ENCODE results near the gene PTPRR.

Gene PTPRR

DNA sequence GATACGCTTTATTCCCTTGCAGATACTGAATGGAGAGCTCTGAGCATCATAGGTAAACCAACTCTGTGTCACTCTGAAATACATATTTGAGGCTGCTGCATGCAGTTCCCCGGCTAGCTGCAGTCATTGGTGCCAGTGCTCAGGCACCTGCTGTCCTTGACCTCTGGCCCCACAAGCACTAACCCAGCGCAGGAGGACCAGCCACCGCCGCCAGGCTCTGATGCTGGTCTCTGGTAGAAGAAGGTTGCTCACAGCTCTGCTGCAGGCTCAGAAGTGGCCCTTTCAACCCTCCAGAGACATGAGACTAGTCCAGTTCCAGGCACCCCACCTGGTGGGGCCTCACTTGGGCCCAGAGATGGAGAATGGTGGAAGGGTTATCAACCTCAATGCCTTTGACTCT is 248.8 kb downstream of the PTPRR start:
- DNase-seq = no peak

DNA sequence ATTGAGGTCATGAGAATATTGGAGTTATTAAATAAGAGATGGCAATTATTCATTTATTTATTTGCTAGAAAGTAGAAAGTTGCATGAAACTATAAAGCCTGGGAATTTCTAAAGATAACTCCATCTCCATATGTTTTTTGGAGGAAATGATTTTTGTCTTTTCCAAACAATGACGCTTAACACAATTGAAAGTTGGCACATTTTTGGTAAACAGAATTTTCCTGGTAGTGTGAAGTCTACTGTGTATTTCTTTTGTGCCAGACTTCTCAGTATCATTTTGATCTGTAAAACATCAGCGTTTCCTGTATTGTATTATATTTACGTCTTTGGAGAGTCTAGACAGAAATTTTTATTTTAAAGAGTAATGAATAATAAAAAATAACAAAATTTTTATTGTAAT is 249.6 kb downstream of the PTPRR start:
- no peak for DNase-seq

DNA sequence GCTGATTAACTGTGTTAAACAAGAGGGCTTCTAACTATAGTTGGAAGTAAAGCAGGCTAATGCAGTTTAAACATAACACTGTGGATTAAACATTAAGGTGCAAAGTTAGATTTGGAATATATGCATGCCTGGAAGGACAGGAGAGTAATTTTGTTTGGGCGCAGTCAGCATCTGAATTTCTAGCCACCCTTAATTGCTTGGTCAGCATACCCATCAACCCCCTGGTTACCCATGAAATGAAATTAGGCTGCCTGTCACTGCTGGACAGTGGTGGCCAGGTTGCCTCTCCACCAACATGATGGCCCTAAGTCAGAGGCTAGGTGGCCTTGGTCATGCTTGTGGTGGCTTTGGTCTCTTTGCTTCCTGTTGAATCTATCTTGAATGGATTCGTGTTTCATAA is 253.3 kb downstream of the PTPRR start:
- no peak for DNase-seq

DNA sequence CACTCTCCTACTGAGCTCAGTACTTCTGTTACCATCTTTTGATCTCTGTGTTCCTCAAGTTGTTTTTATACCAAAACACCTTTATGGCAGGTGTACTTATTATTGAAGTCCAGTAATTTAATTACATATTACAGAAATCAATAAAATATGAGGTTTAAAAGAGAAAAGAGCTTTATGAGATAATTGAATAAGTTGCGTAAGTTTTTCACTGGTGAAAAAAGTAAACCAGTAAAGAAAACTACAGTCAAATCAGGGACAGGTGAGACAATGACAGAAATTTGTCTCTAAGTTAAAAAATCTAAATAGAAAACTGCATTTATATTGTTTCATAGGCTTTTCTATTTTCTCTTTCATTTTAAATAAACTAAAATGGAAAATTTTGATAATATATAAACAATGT is 254.2 kb downstream of the PTPRR start:
- DNase-seq = no peak

DNA sequence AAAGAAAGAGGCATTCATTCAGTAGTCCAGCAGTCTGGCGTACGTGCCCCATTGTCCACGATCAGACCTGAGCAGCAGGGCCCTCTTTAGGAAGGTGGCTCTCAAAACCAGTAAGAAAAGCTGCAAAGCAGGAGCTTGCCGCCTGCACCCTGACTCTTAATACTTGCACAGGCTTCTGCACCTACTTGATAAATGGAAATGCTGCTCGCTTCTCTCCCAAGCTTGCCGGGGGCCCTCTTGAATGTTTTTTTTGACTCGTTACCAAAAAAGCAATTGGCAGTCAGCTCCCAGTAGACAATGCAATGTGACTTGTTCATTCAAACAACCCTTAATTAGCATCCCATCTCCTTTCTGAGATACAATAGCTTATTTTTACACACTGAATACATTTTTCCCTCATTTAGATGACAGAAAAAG is 256.1 kb downstream of the PTPRR start:
- no peak for DNase-seq

DNA sequence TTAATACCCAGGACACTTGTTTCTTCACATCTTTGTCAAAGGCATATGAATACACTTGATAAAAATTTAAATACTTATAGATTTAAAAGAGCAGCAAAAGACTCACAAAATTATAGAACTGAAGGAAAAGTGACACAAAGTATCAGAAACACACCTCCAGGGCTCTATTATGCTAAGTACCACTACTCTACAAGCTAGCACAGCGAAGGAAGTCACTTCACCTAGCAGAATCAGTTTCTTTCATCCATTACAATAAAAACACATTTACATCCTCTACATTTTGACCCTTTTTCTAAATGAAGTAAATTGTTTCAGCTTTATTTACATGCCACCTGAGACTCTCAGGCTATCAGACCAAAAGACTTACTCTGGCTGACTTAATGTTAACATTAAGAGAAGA is 256.7 kb downstream of the PTPRR start:
- no peak for DNase-seq

DNA sequence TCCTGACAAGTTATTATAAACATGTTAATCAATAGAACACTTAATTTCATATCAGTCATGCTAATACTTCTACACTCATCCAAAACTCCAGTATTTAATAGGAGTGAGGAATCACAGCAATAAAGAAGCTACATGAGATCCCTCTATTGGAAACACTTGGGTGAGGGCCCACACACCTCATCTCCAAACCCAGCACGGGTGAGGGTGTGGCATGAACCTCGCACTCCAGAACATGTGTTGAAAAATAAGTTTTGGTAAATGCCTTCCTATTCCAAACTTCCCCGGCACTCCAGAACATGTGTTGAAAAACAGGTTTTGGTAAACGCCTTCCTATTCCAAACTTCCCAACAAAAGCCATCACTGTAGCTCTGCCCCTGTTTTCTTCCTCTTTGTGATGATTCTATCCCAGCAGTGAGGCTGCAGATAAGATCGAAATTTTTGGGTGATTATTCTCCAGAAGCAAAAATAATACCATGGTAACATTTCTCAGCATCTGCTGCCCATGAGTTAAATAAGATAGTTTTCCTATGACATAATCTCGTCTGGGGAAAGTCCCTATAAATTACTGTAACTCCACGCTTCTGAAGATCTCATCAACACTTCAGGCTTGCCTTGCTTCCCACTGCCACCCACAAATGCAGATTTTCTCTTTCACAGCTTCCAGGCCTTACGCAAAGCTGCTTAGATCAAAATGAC is 258.9 kb downstream of the PTPRR start:
- peak in 1 of 2 experiments; percentile 27 for DNase-seq

DNA sequence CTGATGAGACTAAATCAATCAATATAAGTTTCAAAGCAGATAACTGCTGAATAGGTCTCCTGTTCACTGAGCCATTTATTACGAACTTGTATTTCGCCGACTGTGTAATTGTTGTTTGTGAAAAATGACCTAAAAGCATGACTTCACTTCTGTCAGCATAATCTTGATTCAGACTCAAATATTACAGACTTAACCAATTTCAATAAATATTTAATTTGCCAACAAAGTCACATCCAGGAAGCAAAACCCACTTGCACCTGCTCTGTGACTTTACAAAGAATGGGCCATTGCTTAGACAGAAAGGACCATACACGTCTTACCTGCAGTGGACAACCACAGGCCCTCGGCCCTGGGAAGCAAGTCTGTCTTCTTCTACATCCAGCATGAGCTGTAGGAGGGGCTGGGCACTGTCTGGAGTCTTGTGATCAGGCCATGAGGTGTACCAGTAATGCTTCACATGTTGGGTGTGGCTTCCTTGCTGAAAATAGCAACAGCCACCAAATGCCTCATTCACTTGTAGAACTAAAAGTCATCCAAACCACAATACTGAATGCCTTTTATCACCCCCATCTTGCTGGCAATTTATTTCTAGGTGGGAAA is 259.8 kb downstream of the PTPRR start:
- DNase-seq = peak; percentile 30 to 52

DNA sequence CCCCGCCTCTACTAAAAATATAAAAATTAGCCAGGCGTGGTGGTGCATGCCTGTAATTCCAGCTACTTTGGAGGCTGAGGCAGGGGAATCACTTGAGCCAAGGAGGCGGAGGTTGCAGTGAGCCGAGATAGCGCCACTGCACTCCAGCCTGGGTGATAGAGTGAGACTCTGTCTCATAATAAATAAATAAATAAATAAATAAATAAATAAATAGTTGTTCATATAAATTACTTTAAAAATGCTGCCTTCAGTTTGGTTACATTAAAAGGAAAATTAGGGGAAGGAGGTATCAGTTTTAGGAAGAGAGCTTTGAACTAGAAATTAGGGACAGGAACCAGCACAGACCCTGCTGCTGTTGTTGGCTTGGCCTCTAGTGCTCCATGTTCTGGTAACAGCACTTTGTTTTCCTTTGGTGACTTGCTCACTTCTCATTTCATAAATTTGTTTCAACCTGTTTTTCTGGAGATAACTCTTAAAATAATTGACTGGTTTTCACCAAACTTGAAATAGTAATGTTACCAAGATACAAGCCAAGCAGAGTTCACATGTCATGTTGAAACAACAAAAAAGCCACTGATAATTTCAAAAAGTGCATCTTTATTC is 260.4 kb downstream of the PTPRR start:
- DNase-seq = no peak

DNA sequence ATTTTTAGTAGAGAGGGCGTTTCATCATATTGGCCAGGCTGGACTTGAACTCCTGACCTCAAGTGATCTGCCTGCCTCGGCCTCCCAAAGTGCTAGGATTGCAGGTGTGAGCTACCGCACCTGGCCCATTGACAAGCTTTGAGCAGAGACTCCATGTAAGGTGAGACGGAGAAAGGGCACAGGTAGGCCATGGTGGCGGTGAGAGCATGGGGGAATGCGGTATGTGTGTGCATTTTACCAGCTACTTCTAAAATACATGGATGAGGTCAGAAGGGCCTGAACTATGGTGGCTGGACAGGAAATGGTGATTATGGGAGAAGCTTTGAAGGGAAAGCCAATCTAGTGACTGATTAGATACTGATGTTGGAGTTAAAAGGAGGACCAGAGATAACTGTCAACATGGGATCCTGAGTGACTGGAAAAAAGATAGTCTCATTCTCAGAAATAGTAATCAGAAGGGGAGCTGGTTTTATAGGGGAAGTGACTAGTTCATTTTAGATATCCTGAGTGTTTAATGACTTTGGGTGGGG is 261.4 kb downstream of the PTPRR start:
- no peak for DNase-seq

DNA sequence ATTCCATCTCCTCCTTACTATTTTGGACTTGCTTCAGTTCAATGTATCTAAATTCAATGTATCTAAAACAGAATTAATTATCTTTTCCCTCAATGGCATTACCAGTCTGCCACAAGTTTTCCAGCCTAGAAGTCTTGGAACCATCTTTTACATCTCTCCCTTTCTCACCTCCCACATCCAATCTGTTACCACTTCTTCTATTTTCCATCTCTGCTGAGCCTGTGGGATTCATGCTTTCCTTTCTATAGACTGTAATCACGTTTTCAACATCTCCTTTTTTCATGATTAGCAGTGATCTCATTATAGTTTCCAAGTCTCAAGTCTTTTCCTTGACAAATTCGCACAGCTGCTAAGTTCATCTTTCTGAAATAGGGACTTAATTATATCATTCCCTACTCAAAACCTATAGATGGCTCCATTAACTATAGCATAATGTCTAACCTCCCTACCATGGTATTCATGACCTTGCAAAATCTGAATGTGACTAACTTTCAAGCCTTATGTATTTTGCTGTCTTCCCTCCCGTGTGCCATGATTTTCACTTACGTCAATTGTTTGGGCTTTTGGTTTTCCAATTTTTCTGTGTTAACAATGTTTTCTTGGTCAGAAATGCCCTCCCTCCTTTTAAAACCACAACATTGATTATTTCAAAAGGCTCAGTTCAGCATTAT is 262.8 kb downstream of the PTPRR start:
- DNase-seq = no peak

DNA sequence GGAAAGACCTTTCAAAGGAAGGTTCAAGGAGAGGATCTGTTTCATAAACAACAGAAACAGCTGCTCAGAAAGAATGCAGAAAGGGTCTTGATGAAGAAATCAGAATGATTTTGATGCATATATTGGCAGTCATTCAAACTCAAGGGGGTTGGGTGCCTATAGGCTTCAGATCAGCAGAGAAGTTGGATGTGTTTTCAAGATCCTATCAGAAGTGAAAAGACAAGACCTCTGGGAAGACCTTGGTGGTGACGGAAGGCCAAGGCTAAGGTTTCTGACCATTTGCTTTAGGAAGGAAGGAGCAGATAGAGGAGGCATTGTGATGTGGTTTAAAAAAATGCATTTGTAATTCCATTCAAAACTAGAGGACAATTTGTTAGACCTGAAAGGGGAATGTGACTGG is 268.1 kb downstream of the PTPRR start:
- no peak for DNase-seq

DNA sequence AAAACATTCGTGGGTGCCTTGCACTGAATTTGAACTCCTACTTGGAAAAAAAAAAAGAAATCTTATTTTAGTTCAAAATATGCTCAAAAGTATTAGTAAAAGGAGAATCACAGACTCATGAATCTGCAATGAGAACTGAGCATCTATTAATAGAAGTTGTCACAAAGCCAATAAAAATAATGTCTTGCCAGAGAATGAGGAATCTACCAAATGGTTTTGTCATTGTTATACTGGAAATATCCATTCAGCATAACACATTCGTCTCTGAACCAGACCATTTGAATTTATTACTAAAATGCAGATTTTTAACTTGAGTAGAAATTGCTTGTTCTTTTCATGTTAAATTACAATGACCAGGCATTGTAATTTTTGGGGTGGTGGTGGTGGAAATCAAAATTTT is 271.7 kb downstream of the PTPRR start:
- no peak for DNase-seq

DNA sequence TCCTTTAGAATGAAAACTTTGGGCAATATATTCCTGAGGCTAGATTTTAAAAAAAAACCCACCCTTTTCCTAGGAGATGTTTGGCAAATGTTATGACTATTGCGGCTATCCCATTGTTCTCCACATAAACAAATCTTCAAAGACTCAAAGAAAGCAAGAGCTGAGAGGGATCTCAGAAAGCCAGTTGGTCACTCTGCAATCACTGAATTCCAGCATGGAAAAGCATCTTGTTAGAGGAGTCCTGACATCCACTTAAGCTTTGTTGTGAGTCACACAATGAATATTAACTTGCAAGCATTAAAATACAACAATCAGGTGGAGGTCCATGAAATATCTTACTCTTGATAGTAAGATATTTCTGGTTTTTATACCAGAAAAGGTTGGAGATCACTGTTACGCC is 272.3 kb downstream of the PTPRR start:
- DNase-seq = no peak

DNA sequence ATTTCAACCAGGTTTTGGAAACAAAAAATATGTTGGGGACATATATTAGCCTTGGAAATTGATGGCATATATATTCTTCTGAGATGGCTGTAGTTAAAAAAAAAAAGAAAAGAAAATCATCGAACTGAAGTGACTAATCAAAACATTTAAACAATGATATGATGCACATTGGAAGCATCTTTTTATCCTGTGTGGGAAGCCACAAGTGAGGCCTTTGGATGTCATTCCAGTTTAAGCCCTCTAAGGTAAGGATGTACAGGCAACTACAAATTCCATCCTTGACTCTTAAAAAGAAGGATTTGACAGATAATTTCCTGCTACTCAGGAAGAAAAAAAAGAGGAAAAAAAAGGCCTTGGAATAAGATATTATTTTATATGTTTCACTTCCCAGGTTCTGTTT is 273.7 kb downstream of the PTPRR start:
- DNase-seq = peak; percentile 5 to 45

DNA sequence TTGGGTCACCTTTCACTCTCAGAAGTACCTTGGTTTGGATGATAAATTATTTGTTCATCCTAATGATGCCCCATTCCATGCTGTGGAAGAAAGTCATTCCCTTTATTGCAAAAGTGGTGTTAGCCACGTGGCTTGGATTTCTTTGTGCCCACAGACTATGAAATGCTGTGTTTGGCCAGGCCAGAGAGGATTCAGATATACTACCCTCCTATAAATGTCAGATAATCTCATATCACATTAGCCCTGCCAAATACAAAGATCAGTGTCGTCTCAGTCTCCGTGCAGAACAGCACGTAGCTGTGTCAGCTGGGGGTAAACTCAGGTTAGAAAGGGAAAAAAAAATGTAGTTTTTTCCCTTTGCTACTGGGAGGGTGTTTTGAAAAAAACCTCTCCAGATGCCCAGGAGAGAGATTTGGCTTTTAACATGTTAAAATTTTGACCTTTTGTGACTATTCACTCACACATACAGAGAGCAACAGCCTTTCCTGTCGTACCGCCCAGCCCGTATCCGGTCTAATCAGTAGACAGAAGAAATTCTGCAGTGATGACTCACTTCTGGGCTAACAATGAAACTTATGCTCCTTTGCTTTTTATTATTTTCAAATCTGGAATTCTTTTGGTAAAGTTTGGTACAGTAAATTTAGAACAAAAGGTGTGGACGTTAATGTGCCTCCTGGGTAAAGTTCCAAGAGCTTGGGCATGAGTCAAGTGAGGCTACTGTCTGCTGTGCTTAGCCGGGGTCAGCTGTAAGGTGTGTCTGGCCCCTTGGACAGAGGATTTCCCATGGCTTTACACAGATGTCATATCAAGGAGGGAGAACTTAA is 274.8 kb downstream of the PTPRR start:
- peak; percentile 83 to 94 for DNase-seq

DNA sequence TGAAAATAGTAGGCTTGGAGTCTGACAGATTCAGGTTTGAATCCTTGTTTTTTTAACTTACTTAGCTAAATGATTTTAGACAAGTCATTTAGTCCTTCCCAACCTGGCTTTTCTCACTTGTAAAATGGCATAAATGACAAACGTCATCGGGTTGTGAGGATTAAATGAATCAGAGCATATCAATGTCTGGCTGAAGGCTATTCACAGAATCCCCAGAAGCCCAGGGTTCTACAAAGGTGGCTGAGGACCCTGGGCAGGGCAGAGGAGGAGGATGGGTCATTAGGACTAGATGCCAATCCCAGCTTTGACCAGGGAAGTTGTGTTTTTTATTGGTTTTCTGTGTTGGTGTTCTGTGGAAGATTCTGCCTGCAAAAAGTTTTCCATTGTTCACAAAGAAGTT is 275.7 kb downstream of the PTPRR start:
- no peak for DNase-seq

DNA sequence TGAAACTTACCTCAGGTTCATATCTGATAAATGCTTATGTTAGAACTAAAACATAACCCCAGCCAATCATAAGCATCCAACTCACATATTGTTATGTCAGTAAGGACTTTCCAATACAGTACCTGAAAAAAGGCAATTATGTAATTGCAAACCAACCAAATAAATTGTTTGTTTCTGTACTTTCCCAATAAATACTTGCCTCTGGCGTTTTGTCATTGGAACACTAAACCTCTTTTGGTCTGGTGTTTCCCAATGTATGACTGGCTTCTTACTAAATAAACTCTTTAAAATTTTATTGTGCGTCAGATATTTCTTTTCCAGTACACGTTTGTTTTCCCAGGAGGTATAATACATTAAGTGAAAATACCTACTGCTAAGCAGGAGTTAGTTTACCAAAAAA is 276.6 kb downstream of the PTPRR start:
- no peak for DNase-seq

DNA sequence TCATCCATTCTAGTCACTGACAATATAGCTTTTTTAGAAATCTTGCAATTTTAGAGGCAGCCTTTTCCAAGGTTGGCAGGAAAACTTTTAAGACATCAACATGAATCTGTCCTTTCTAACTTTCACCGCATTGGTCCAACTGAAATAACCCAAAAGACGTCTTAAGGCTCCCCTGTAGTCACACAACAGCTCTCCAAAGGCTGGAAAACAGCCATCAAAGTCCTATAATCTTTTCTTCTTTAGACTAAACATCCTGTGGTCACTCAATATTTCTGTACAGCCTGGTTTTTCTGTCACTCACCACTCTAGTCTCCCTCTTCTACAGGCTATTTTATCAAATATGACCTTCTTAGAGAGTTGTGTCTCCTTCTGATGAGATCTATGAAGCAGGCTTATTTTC is 278.8 kb downstream of the PTPRR start:
- DNase-seq = no peak

DNA sequence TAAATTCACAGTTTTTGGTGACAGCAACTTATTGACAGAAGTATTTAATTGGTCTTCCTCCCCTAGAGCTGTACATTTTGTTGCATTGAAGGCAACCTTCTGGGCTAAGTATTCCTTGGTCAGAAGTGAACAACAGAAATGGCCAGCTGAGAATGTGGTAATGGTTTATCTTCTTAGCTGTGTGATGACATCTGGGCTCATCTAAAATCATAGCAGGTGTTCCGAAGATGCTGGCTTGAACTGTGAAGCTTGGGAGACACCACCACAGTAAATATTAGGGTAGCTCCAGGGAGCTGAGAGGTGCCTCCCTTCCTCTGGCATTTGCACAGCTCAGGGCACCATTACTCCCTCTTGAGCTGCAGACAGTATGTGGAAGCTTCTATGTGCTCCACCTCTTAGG is 279.6 kb downstream of the PTPRR start:
- DNase-seq = no peak

DNA sequence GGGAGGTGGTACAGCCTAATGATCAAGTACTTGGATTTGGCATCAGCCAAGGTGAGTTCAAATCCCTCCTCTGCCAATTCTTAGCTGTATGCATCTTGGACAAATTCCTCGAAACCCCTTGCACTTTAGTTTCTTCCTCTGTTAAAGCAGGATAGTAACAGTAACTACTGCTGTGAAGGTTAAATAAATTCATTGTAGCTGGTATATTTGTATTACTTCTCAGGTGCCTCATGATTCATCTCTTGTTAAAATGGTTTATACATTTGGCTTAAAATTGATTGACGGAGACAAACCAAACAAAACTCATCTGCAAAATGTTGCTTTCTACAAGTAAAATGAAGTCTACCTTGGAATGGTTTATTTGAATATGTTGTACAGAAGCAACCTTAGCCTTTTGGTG is 281.0 kb downstream of the PTPRR start:
- DNase-seq = no peak

DNA sequence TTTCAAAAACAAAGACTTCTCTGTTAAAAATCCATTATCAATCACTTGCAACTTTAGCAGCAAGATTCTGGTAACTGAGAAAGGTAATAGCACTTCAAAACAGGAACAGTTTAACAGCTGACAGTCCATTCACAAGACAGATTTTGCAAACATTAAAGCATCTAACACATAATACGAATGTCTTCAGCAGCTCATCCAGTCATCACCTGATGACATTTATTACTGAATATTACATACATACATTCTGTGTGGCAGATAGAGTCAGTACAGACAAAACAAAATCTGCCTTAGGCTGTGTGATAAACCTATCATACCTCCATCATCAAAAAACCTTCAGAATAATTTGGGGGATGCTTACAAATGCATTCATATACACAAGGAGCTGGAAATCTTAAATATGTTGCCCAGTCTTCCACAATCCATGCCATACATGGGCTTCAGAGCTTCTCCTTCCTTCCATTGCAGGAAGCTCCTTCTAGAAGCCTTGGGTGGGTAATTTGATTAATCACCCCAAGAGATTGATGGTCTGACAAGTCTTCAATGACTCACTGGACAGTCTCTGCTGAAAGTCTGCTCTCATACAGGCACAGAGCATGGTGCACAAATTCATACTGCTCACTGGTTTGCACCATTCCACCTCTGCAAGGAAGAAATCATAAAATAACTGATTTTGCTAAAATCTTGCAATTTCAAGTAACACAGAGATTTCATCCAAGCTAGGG is 281.7 kb downstream of the PTPRR start:
- DNase-seq = no peak

Measured in SW 1271 (cell line).